GM18526 (cell line): ENCODE results near the gene ARPIN.

Source experiments
- POLR2A ChIP-seq: IDR thresholded peaks from 3 replicates; pipeline ENCODE4 v1.6.1; 2011; ENCODE audit not compliant: insufficient read length; ENCODE audit errors: extremely low read depth

The ARPIN gene

GRCh38 chr15:89860891-89861290 lies 51.9 kb downstream of the ARPIN start:
- no peak for TF ChIP-seq POLR2A

- TF ChIP-seq POLR2A = no peak
Measured at GRCh38 chr15:89860431-89860830, 52.3 kb downstream of the ARPIN start.

- no peak for TF ChIP-seq POLR2A
Measured at GRCh38 chr15:89858661-89859458, 53.9 kb downstream of the ARPIN start.

GRCh38 chr15:89857673-89858072 lies 55.1 kb downstream of the ARPIN start:
- TF ChIP-seq POLR2A = no peak

GRCh38 chr15:89855948-89856347 lies 56.8 kb downstream of the ARPIN start:
- no peak for TF ChIP-seq POLR2A

- TF ChIP-seq POLR2A = no peak
Measured at GRCh38 chr15:89852342-89852995, 60.3 kb downstream of the ARPIN start.

- no peak for TF ChIP-seq POLR2A
Measured at GRCh38 chr15:89851673-89852341, 60.9 kb downstream of the ARPIN start.

- no peak for TF ChIP-seq POLR2A
Measured at GRCh38 chr15:89848970-89849292, 63.8 kb downstream of the ARPIN start.

GRCh38 chr15:89847101-89847500 lies 65.7 kb downstream of the ARPIN start:
- TF ChIP-seq POLR2A = no peak

- TF ChIP-seq POLR2A = no peak
Measured at GRCh38 chr15:89845305-89845893, 67.4 kb downstream of the ARPIN start.
